K562 (cell line): Measurements from ENCODE around the gene KCTD18. TPM values are rescaled to one million over a fixed set of nuclear protein-coding genes. Genes with fewer than 3 reads are reported as not detected.

Source experiments
- ATAC-seq: fragments of 200-7000 bp; cut with Tn5 transposase; 3 replicates; pipeline ENCODE4 v1.9.1; 2020; ENCODE audit warnings: moderate library complexity
- BruUV-seq: library from RNA; stranded (reverse); fragments of 400-500 nt; replicated peaks from 2 replicates; lab custom pipeline; 2021; lab: Mats Ljungman, UMichigan
- CTCF ChIA-PET: fragments of 300-600 bp; formaldehyde crosslinking; extraction: SDS; loops from one replicate; lab custom pipeline; 2021; ENCODE audit warnings: low intra/inter-chr PET ratio; lab: Yijun Ruan, JAX
- POLR2A ChIA-PET: fragments of 300-600, 350-650 bp; sonication (Branson Sonifier 250); formaldehyde crosslinking; extraction: SDS; loops from one replicate; lab custom pipeline; 2021; ENCODE audit warnings: antibody characterized with exemption, inconsistent platforms; lab: Yijun Ruan, JAX
- DNase-seq, 4 experiments: peaks; one replicate each; pipeline versions ENCODE4 v3.0.0 to v3.0.0-alpha.2; 2011 to 2018; ENCODE audit warnings: low spot score in 3 of 4, mixed read lengths in 3 of 4; ENCODE audit errors: extremely low read depth in 1 of 4
- FAIRE-seq: peaks from 2 replicates; lab custom pipeline; 2011; peaks lifted over from hg19 to GRCh38; lab: Jason Lieb, UNC
- H2AFZ ChIP-seq: 2 replicates; pipeline ENCODE4 v1.6.0; 2011; ENCODE audit warnings: low read depth, low read length, control low read depth, inconsistent platforms
- H3K27ac ChIP-seq: fragments of 200-600 bp; 3 replicates; pipeline ENCODE4 v1.8.0; 2011; ENCODE audit warnings: low read depth, mild to moderate bottlenecking, control low read depth, inconsistent platforms, low read length, moderate library complexity, mixed read lengths; ENCODE audit errors: extremely low read depth
- H3K27me3 ChIP-seq, 2 experiments: fragments of 300-600 bp in 1 of 2; 2 replicates in 1 of 2; 3 replicates in 1 of 2; pipeline versions ENCODE4 v1.6.0 to v1.8.0; 2011; ENCODE audit warnings: inconsistent platforms in 2 of 2, low read length in 2 of 2, mild to moderate bottlenecking in 1 of 2, mixed read lengths in 1 of 2, moderate library complexity in 1 of 2; ENCODE audit not compliant: control insufficient read depth in 2 of 2, insufficient read depth in 2 of 2
- H3K36me3 ChIP-seq: fragments of 300-600 bp; 3 replicates; pipeline ENCODE4 v1.8.0; 2011; ENCODE audit warnings: mild to moderate bottlenecking, low read length, inconsistent platforms; ENCODE audit not compliant: control insufficient read depth, insufficient read depth
- H3K4me1 ChIP-seq, 2 experiments: fragments of 200-600 bp in 1 of 2; replicated peaks in 1 of 2; 2 replicates in 1 of 2; 3 replicates in 1 of 2; pipeline versions ENCODE4 v1.5.1 to v1.8.0; 2011; ENCODE audit warnings: inconsistent platforms in 2 of 2, low read length in 2 of 2, mild to moderate bottlenecking in 1 of 2, mixed read lengths in 1 of 2, moderate library complexity in 1 of 2; ENCODE audit not compliant: control insufficient read depth in 2 of 2, insufficient read depth in 2 of 2
- H3K4me2 ChIP-seq: 2 replicates; pipeline ENCODE4 v1.6.1; 2011; ENCODE audit warnings: low read length, control low read depth, inconsistent platforms, mixed read lengths; ENCODE audit not compliant: insufficient read depth
- H3K4me3 ChIP-seq: fragments of 200-600 bp; sonication (generic), shearing (Covaris generic); 2 replicates; pipeline ENCODE4 v1.5.1; 2016; ENCODE audit warnings: control low read depth, inconsistent platforms
- H3K79me2 ChIP-seq: fragments of 200-600 bp; 3 replicates; pipeline ENCODE4 v1.8.0; 2011; ENCODE audit warnings: low read length, inconsistent platforms; ENCODE audit not compliant: control insufficient read depth, insufficient read depth
- H3K9ac ChIP-seq, 2 experiments: 2 replicates each; pipeline versions ENCODE4 v1.6.0 to v1.6.1; 2011; ENCODE audit warnings: low read depth in 2 of 2, low read length in 2 of 2, control low read depth in 1 of 2, inconsistent platforms in 1 of 2, mild to moderate bottlenecking in 1 of 2, mixed read lengths in 1 of 2; ENCODE audit not compliant: insufficient read depth in 1 of 2
- H3K9me1 ChIP-seq: one replicate; pipeline ENCODE4 v1.6.0; 2011; ENCODE audit warnings: inconsistent platforms, mild to moderate bottlenecking, low read length, moderate library complexity; ENCODE audit not compliant: control insufficient read depth, insufficient read depth
- H3K9me3 ChIP-seq: replicated peaks from 2 replicates; pipeline ENCODE4 v1.5.1; 2011; ENCODE audit warnings: low read depth, low read length, inconsistent platforms; ENCODE audit not compliant: control insufficient read depth, insufficient read depth
- H4K20me1 ChIP-seq: replicated peaks from 2 replicates; pipeline ENCODE4 v1.6.1; 2011; ENCODE audit warnings: low read length, inconsistent platforms, mixed read lengths; ENCODE audit not compliant: control insufficient read depth, insufficient read depth
- FUS ChIP-seq: fragments of 200-400 bp; formaldehyde crosslinking; optimal IDR thresholded peaks from 2 replicates; pipeline ENCODE3; 2017; ENCODE audit warnings: low read depth, low read length
- SREBF1 ChIP-seq: fragments of 150-350 bp; IDR thresholded peaks from 2 replicates; pipeline ENCODE4 v1.6.1; 2014; ENCODE audit warnings: antibody characterized with exemption, low read depth, low read length, borderline replicate concordance
- ZNF316 ChIP-seq: fragments of 450-650 bp; IDR thresholded peaks from 2 replicates; pipeline ENCODE4 v1.6.1; 2016
- WGBS: fragments of 100-300 bp; shearing (Covaris generic); methylation state at CpG from one replicate; pipeline ENCODE4 v1.1.6; 2016; ENCODE audit warnings: low coverage, mixed read lengths; ENCODE audit not compliant: insufficient coverage; ENCODE audit errors: missing lambda C conversion rate; 5-methylcytosine and 5-hydroxymethylcytosine counted together
- in situ Hi-C: fragments of 300-500 bp; cut with MboI; formaldehyde crosslinking; loops from 4 replicates; pipeline ENCODE4 v1.15.0; 2018; ENCODE audit warnings: inconsistent platforms, mixed read lengths
- intact Hi-C: fragments of 100-400 bp; cut with micrococcal nuclease; formaldehyde crosslinking; loops from 2 replicates; pipeline ENCODE4 v1.14.2; 2022
- polyA plus RNA-seq, 8 experiments: library from polyadenylated mRNA; depleted of rRNA in 4 of 8; stranded (reverse) in 5 of 8; unstranded in 3 of 8; fragments of >200 nt; fragmentation: Nextera tagmentation in 2 of 8; fragmentation: Illumina TruSeq in 1 of 8; extraction: Ambion mirVana in 2 of 8; extraction: Trizol in 1 of 8; gene quantifications; 2 replicates each; pipeline versions ENCODE4 v1.2.1 to v1.2.3, GENCODE V29; 2011 to 2014; ENCODE audit warnings: inconsistent platforms in 1 of 8, missing spikeins in 1 of 8
- total RNA-seq, 7 experiments: library from RNA; depleted of rRNA in 6 of 7; stranded (reverse); fragments of >200 nt in 6 of 7; fragmentation: Illumina TruSeq in 2 of 7; extraction: Trizol in 2 of 7; gene quantifications; 2 replicates each; pipeline versions ENCODE4 v1.2.1 to v1.2.3, GENCODE V29; 2011 to 2021; ENCODE audit warnings: low replicate concordance in 1 of 7
- TF ChIP-seq, protein P1 (sequence below): fragments of 450-650 bp; conservative IDR thresholded peaks from 2 replicates; pipeline ENCODE4 v1.6.1; 2016; ENCODE audit warnings: missing genetic modification characterization, low read depth, mild to moderate bottlenecking, control low read depth, missing compliant biosample characterization

KCTD18 gene
- total and polyA plus RNA-seq, 9 of the 15 experiments (the other 6 are each of a cell fraction or from before 2014, with no cell fraction given), result 0.39 to 5.4 (median 3.8) TPM

GRCh38 chr2:200453142-200453852 is 56.6 kb downstream of the KCTD18 start (continued):
- TF ChIP-seq, protein P1, sequence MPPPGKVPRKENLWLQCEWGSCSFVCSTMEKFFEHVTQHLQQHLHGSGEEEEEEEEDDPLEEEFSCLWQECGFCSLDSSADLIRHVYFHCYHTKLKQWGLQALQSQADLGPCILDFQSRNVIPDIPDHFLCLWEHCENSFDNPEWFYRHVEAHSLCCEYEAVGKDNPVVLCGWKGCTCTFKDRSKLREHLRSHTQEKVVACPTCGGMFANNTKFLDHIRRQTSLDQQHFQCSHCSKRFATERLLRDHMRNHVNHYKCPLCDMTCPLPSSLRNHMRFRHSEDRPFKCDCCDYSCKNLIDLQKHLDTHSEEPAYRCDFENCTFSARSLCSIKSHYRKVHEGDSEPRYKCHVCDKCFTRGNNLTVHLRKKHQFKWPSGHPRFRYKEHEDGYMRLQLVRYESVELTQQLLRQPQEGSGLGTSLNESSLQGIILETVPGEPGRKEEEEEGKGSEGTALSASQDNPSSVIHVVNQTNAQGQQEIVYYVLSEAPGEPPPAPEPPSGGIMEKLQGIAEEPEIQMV (tag), result no peak
- no peak for TF ChIP-seq SREBF1

DNA sequence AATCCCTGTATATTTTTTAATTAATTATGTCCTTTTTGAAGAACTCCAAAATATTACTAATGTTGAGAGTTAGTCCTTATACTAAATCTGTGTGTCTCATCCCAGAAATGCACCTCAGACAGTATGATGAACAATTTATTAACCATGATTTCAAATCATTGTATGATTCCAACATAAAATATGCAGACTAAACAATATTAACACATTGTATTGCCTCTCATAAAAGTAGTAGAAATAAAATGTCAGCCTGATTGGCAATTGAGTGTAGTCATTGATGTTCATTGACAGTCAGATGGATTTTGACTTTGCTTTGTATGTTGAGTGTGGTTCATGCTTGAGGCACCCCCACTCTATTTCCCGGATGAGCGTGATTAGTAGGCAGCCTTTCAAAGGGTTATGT is 57.5 kb downstream of the KCTD18 start:
- Histone ChIP-seq H3K27ac (no peak overlapping the region), H3K9me1 (no peaks in the 10 kb centered on the region), H3K79me2 (no peaks in the 10 kb centered on the region), H3K4me3 (no peak overlapping the region), H3K27me3 (no peaks in the 10 kb centered on the region), H3K4me2 (no peak overlapping the region), H2AFZ (no peak overlapping the region), H3K9me3 (no peaks in the 10 kb centered on the region), H3K9ac (no peak overlapping the region), H4K20me1 (no peaks in the 10 kb centered on the region), H3K36me3 (no peaks in the 10 kb centered on the region), H3K4me1 (peaks cover 0 to 9% of the 10 kb centered on the region in 2 experiments; a peak in 3 of 5 replicates)
- intact Hi-C loops, result no loop called here
- WGBS, result 100% methylated on average over 2 of the region's 2 CpGs
- POLR2A ChIA-PET, result no interaction called here
- no TSS peak for BruUV-seq
- ATAC-seq (no peak), DNase-seq (no peak), FAIRE-seq (no peak)
- TF ChIP-seq FUS (no peak), ZNF316 (peak; percentile 46)
- in situ Hi-C loops, result no loop called here
- CTCF ChIA-PET, result no interaction called here
